ENCODE data around the gene OR52I2.
A peak's percentile ranks its signal among the peaks of the same experiment; 100 is the strongest.

Gene OR52I2

DNA sequence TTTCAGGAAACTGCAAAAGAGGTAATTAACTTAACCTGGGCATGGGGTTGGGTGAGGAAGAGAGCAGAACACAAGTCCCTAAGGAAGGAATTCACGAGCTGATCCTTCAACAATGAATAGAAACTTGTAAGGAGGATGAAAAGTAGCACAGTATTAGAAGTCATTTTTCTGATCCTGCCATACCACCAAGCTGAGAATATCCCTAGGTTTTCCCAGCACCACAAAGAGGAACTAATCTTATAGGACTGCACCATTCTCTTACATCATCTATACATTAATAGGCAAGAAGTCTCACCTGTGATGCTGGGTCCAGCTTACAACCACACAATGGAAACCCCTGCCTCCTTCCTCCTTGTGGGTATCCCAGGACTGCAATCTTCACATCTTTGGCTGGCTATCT, 12.2 kb downstream of the OR52I2 start, which contains the start of gene OR52I1:
Gene OR52I1, plus strand, starts transcription at position 301 of the 400 bp plus-strand sequence. Its CDS starts 0 bp downstream, at position 301.
- H4K20me1 ChIP-seq (ENCODE audit: control insufficient read depth, insufficient read depth, low read depth, low read length) = no peaks in the 10 kb centered on the region
- no peaks in the 10 kb centered on the region for H3K27me3 ChIP-seq (ENCODE audit: control insufficient read depth, low read length)
- no peak within 1 kb of the TSS for H3K4me3 ChIP-seq (ENCODE audit: low read length)
- H3K36me3 ChIP-seq (ENCODE audit: control insufficient read depth, low read length) = peaks cover 5% of the 10 kb centered on the region; the same call in 1 of the 2 replicates
- H3F3A ChIP-seq (ENCODE audit: control insufficient read depth, insufficient read depth) = no peaks in the 10 kb centered on the region
- no peaks in the 10 kb centered on the region for H3K79me2 ChIP-seq (ENCODE audit: control insufficient read depth, low read length)
- no peak within 1 kb of the TSS for H3K27ac ChIP-seq (ENCODE audit: low read depth, low read length)
- no peaks in the 10 kb centered on the region for H3K9me3 ChIP-seq (ENCODE audit: control insufficient read depth, insufficient read depth, low read length)
- H3K4me2 ChIP-seq (ENCODE audit: low read length) = no peak within 1 kb of the TSS
- no peak for TF ChIP-seq EZH2phosphoT487 (IDR thresholded peaks at IDR 0.05; ENCODE audit: borderline replicate concordance, low read length)
- TF ChIP-seq, protein P1, sequence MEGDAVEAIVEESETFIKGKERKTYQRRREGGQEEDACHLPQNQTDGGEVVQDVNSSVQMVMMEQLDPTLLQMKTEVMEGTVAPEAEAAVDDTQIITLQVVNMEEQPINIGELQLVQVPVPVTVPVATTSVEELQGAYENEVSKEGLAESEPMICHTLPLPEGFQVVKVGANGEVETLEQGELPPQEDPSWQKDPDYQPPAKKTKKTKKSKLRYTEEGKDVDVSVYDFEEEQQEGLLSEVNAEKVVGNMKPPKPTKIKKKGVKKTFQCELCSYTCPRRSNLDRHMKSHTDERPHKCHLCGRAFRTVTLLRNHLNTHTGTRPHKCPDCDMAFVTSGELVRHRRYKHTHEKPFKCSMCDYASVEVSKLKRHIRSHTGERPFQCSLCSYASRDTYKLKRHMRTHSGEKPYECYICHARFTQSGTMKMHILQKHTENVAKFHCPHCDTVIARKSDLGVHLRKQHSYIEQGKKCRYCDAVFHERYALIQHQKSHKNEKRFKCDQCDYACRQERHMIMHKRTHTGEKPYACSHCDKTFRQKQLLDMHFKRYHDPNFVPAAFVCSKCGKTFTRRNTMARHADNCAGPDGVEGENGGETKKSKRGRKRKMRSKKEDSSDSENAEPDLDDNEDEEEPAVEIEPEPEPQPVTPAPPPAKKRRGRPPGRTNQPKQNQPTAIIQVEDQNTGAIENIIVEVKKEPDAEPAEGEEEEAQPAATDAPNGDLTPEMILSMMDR (IDR thresholded peaks at IDR 0.05; ENCODE audit: low read depth, low read length, poor library complexity, severe bottlenecking) = no peak
- H3K9me2 ChIP-seq (replicated peaks; ENCODE audit: control insufficient read depth, low read length) = no peaks in the 10 kb centered on the region
- H3K4me1 ChIP-seq (ENCODE audit: control insufficient read depth, low read length) = peaks cover 5% of the 10 kb centered on the region

DNA sequence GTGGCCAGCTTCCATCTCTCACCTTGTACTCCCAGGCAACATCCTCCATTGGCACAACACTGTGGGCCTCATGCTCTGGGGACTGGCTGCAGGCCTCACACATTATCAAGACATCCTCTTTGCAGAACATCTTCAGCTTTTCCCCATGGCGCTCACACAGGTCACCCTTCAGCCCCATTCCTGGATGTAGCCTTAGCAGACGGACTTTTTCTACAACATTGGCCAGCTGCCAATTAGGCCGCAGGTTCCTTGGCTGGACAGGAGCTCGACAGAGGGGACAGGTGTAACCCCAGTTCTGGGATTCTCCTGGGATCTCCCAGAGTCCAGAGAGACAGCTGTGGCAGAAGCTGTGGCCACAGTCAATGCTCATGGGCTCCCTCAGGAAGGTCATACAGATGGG, 23.5 kb downstream of the OR52I2 start:
- H3K4me2 ChIP-seq (ENCODE audit: low read length) = no peak overlapping the region
- H3K27me3 ChIP-seq (ENCODE audit: control insufficient read depth, low read length) = no peaks in the 10 kb centered on the region
- H3K4me1 ChIP-seq (ENCODE audit: control insufficient read depth, low read length) = peaks cover 16% of the 10 kb centered on the region
- peaks cover 9% of the 10 kb centered on the region for H3K79me2 ChIP-seq (ENCODE audit: control insufficient read depth, low read length)
- no peak overlapping the region for H3K4me3 ChIP-seq (ENCODE audit: low read length)
- TF ChIP-seq, protein P1 (IDR thresholded peaks at IDR 0.05; ENCODE audit: low read depth, low read length, poor library complexity, severe bottlenecking) = no peak
- no peak for TF ChIP-seq EZH2phosphoT487 (IDR thresholded peaks at IDR 0.05; ENCODE audit: borderline replicate concordance, low read length)
- no peaks in the 10 kb centered on the region for H3F3A ChIP-seq (ENCODE audit: control insufficient read depth, insufficient read depth)
- H3K9me3 ChIP-seq (ENCODE audit: control insufficient read depth, insufficient read depth, low read length) = peaks cover 6% of the 10 kb centered on the region; the same call in 1 of the 2 replicates
- no peak overlapping the region for H3K27ac ChIP-seq (ENCODE audit: low read depth, low read length)
- no peaks in the 10 kb centered on the region for H3K9me2 ChIP-seq (replicated peaks; ENCODE audit: control insufficient read depth, low read length)
- no peaks in the 10 kb centered on the region for H4K20me1 ChIP-seq (ENCODE audit: control insufficient read depth, insufficient read depth, low read depth, low read length)
- H3K36me3 ChIP-seq (ENCODE audit: control insufficient read depth, low read length) = peaks cover 32% of the 10 kb centered on the region

DNA sequence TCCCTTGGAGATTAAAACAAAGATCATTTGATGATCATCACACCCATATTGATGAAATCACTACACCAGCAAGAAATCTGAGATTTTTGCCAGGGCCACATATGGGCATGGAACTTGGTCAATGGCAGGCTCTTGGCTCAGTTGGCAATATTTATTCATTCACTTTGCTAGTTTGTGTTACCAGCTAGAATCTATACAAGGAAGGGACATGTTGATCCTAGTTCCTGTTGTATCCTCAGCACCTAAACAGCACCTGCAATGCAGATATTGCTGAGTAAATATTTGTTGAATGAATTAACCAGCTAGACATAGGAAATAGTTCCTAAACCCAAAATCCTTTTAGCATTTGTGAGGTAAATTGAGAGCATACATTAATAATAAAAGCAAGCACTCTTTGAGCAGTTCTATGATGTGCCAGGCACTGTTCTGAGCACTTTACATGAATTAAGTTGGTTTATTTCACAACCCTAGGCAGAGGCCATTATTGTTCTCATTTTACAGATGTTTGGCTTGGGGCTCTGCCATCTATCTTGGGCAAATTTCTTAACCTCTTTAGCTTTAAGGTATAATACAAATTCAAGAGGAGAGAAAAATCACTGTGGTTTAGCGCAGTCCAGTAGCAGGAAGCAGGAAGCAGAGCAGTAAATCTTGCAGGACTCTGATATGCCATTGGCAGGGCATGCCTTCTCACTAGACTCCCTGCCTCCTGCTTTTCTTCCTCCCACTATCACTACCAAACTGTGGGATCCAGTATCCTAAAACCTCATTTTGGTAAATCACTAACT, 24.9 kb downstream of the OR52I2 start:
- Histone ChIP-seq H3K27me3 (ENCODE audit: control insufficient read depth, low read length) (no peaks in the 10 kb centered on the region), H3K9me3 (ENCODE audit: control insufficient read depth, insufficient read depth, low read length) (peaks cover 6% of the 10 kb centered on the region; the same call in 1 of the 2 replicates), H4K20me1 (ENCODE audit: control insufficient read depth, insufficient read depth, low read depth, low read length) (no peaks in the 10 kb centered on the region), H3K36me3 (ENCODE audit: control insufficient read depth, low read length) (peaks cover 18% of the 10 kb centered on the region), H3F3A (ENCODE audit: control insufficient read depth, insufficient read depth) (no peaks in the 10 kb centered on the region), H3K4me2 (ENCODE audit: low read length) (peak overlapping the region; percentile 75), H3K4me1 (ENCODE audit: control insufficient read depth, low read length) (peaks cover 19% of the 10 kb centered on the region), H3K79me2 (ENCODE audit: control insufficient read depth, low read length) (peaks cover 9% of the 10 kb centered on the region), H3K4me3 (ENCODE audit: low read length) (peak overlapping the region; percentile 75), H3K27ac (ENCODE audit: low read depth, low read length) (no peak overlapping the region), H3K9me2 (replicated peaks; ENCODE audit: control insufficient read depth, low read length) (no peaks in the 10 kb centered on the region)
- TF ChIP-seq, protein P1 (IDR thresholded peaks at IDR 0.05; ENCODE audit: low read depth, low read length, poor library complexity, severe bottlenecking) = no peak
- no peak for TF ChIP-seq EZH2phosphoT487 (IDR thresholded peaks at IDR 0.05; ENCODE audit: borderline replicate concordance, low read length)
